Endothelial cell of umbilical vein (primary cell): Measurements from ENCODE around the gene ABCA6. TPM values are rescaled to one million over a fixed set of nuclear protein-coding genes. Genes with fewer than 3 reads are reported as not detected.

Experiments used
- BruUV-seq: library from RNA; stranded (reverse); fragments of 400-500 nt; replicated peaks from 2 replicates; lab custom pipeline; 2021; lab: Mats Ljungman, UMichigan
- CTCF ChIA-PET: fragments of 300-600, 350-600 bp; sonication (Branson Sonifier 250); formaldehyde crosslinking; loops from one replicate; lab custom pipeline; 2021; ENCODE audit warnings: antibody characterized with exemption, inconsistent platforms; lab: Charles Lee
- POLR2A ChIA-PET: fragments of 300-600, 350-600 bp; sonication (Branson Sonifier 250); formaldehyde crosslinking; loops from one replicate; lab custom pipeline; 2021; ENCODE audit warnings: antibody characterized with exemption, inconsistent platforms; lab: Charles Lee
- DNase-seq: peaks from one replicate; pipeline ENCODE4 v3.0.0-alpha.2; 2011; ENCODE audit warnings: low read depth, low spot score
- FAIRE-seq: peaks from 2 replicates; lab custom pipeline; 2011; peaks lifted over from hg19 to GRCh38; lab: Jason Lieb, UNC
- H2AFZ ChIP-seq: 2 replicates; pipeline ENCODE4 v1.6.0; 2012; ENCODE audit warnings: low read depth, low read length, control low read depth, inconsistent platforms
- H3K27ac ChIP-seq: 2 replicates; pipeline ENCODE4 v1.5.1; 2011; ENCODE audit warnings: low read depth, mild to moderate bottlenecking, control low read depth, low read length, moderate library complexity; ENCODE audit not compliant: insufficient read depth
- H3K27me3 ChIP-seq, 2 experiments: 2 replicates each; pipeline versions ENCODE4 v1.6.0 to v1.6.1; 2011; ENCODE audit warnings: low read length in 2 of 2, mixed read lengths in 1 of 2; ENCODE audit not compliant: control insufficient read depth in 2 of 2, insufficient read depth in 2 of 2
- H3K36me3 ChIP-seq, 2 experiments: 2 replicates in 1 of 2; 3 replicates in 1 of 2; pipeline ENCODE4 v1.5.1; 2011; ENCODE audit warnings: low read length in 2 of 2, mild to moderate bottlenecking in 1 of 2, moderate library complexity in 1 of 2; ENCODE audit not compliant: control insufficient read depth in 2 of 2, insufficient read depth in 2 of 2; ENCODE audit errors: extremely low read depth in 1 of 2
- H3K4me1 ChIP-seq: 3 replicates; pipeline ENCODE4 v1.5.1; 2011; ENCODE audit warnings: mild to moderate bottlenecking, low read length; ENCODE audit not compliant: control insufficient read depth, insufficient read depth; ENCODE audit errors: extremely low read depth
- H3K4me2 ChIP-seq: 2 replicates; pipeline ENCODE4 v1.6.1; 2011; ENCODE audit warnings: low read length, control low read depth, mixed read lengths; ENCODE audit not compliant: insufficient read depth
- H3K4me3 ChIP-seq, 3 experiments: fragments of 200-600 bp in 1 of 3; sonication (generic), shearing (Covaris generic) in 1 of 3; replicated peaks in 1 of 3; 2 replicates each; pipeline ENCODE4 v1.5.1; 2011 to 2016; ENCODE audit warnings: control low read depth in 3 of 3, low read length in 3 of 3, mild to moderate bottlenecking in 2 of 3, inconsistent platforms in 1 of 3, low read depth in 1 of 3, moderate library complexity in 1 of 3; ENCODE audit not compliant: insufficient read depth in 1 of 3
- H3K79me2 ChIP-seq: 2 replicates; pipeline ENCODE4 v1.6.0; 2012; ENCODE audit warnings: low read length, inconsistent platforms; ENCODE audit not compliant: control insufficient read depth, insufficient read depth
- H3K9ac ChIP-seq: replicated peaks from 2 replicates; pipeline ENCODE3; 2011; ENCODE audit warnings: low read length, control low read depth; ENCODE audit not compliant: insufficient read depth; ENCODE audit errors: extremely low read depth
- H3K9me1 ChIP-seq: replicated peaks from 3 replicates; pipeline ENCODE4 v1.6.0; 2011; ENCODE audit warnings: mild to moderate bottlenecking, low read length; ENCODE audit not compliant: control insufficient read depth, insufficient read depth; ENCODE audit errors: extremely low read depth
- H3K9me3 ChIP-seq: replicated peaks from 2 replicates; pipeline ENCODE4 v1.5.1; 2012; ENCODE audit warnings: low read length, inconsistent platforms; ENCODE audit not compliant: control insufficient read depth, insufficient read depth
- H4K20me1 ChIP-seq: replicated peaks from 2 replicates; pipeline ENCODE3; 2011; ENCODE audit warnings: mild to moderate bottlenecking, low read length; ENCODE audit not compliant: control insufficient read depth, insufficient read depth; ENCODE audit errors: extremely low read depth
- EZH2 ChIP-seq: IDR thresholded peaks from 2 replicates; pipeline ENCODE4 v1.6.1; 2012; ENCODE audit warnings: borderline replicate concordance, low read depth, mild to moderate bottlenecking, moderate library complexity, low read length, inconsistent platforms; ENCODE audit not compliant: severe bottlenecking
- FOS ChIP-seq: IDR thresholded peaks from 2 replicates; pipeline ENCODE4 v1.6.1; 2011; ENCODE audit warnings: mild to moderate bottlenecking, low read length, moderate library complexity, borderline replicate concordance; ENCODE audit not compliant: insufficient read depth
- GATA2 ChIP-seq: IDR thresholded peaks from 2 replicates; pipeline ENCODE4 v1.7.0; 2011; ENCODE audit warnings: low read depth, mild to moderate bottlenecking, moderate library complexity, mixed read lengths, low read length; ENCODE audit not compliant: insufficient read length, insufficient read depth
- JUN ChIP-seq: IDR thresholded peaks from 2 replicates; pipeline ENCODE4 v1.6.1; 2011; ENCODE audit warnings: borderline replicate concordance, low read depth; ENCODE audit not compliant: insufficient read length, insufficient read depth
- MYC ChIP-seq: IDR thresholded peaks from one replicate; pipeline ENCODE4 v1.6.1; 2011; ENCODE audit warnings: mild to moderate bottlenecking, low read depth, low read length
- POLR2A ChIP-seq: IDR thresholded peaks from 2 replicates; pipeline ENCODE4 v1.6.1; 2012; ENCODE audit warnings: low read depth, mild to moderate bottlenecking, control low read depth, low read length
- POLR2AphosphoS5 ChIP-seq: IDR thresholded peaks from 2 replicates; pipeline ENCODE4 v1.6.1; 2012; ENCODE audit warnings: low read depth, mild to moderate bottlenecking, control low read depth, low read length, moderate library complexity; ENCODE audit not compliant: insufficient read depth
- dilution Hi-C: fragments of 300-500 bp; cut with MboI; formaldehyde crosslinking; loops from one replicate; pipeline ENCODE4 v1.15.0; 2019; ENCODE audit warnings: low sequenced_read_pairs; ENCODE audit not compliant: extremely low pct_ligation_motif_present
- intact Hi-C: fragments of 100-400 bp; cut with micrococcal nuclease; formaldehyde crosslinking; loops from one replicate; pipeline ENCODE4 v1.10.0; 2022
- polyA plus RNA-seq, 4 experiments: library from polyadenylated mRNA; depleted of rRNA in 3 of 4; stranded (reverse) in 3 of 4; unstranded in 1 of 4; fragments of >200 nt; gene quantifications; 2 replicates each; pipeline versions ENCODE4 v1.2.1 to v1.2.3, GENCODE V29; 2011 to 2012; ENCODE audit warnings: missing spikeins in 1 of 4
- total RNA-seq: library from RNA; stranded (reverse); gene quantifications from 2 replicates; pipeline ENCODE4 v1.2.3, GENCODE V29; 2021
- TF ChIP-seq, protein P1 (sequence below): IDR thresholded peaks from 2 replicates; pipeline ENCODE4 v1.6.1; 2011; ENCODE audit not compliant: insufficient read depth, insufficient read length

Gene ABCA6
- total and polyA plus RNA-seq, 2 donors (not counting 3 experiments of a cell fraction or from before 2014, with no cell fraction given): 11.3 to 30.5 TPM

DNA sequence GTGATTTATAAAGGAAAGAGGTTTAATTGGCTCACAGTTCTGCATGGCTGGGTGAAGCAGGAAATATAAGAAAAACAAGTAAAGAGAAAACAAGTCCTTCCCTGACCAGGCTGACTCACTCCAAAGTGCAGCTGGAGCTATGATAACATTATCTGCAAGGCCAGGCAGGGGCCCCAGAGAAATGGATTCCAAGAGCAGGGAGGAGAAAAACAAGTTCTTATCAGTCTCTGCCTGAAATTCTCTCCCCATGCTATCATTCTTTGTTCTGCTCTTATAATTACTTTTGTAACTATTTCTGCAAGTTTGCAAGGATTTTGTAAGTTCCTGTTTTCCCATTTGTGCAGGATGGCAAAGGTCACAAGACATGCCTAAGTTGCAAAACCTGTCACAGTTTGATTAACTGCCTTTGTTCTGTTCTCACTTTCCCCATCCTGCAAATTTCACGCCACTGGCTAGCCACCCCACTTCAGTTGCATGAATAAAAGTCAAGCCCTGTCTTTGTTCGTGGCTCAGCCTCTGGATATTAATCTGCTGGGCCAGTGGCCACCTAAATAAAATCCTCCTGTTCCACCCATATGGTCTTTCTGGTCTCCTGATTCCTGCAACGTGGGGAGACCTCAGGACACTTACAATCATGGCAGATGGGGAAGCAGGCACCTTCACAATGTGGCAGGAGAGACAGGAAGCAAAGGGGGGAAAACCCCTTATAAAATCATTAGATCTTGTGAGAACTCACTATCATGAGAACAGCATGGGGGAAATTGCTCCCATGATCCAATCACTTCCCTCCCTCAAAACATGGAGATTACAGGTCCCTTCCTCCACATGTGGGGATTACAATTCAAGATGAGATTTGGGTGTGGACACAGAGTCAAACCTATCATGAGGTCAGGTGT, 94.1 kb downstream of the ABCA6 start:
- H3K4me1 ChIP-seq: peaks cover 35% of the 10 kb centered on the region
- no peaks in the 10 kb centered on the region for H4K20me1 ChIP-seq
- TSS peak; percentile 88 for BruUV-seq
- ChIA-PET POLR2A (no interaction called here), CTCF (interaction anchor here (1.0 to 1.1 kb wide), 3 partner anchors 8 to 253 kb away, joined by 3 to 4 read pairs (median 3); no protein-coding TSS in a partner anchor)
- peak overlapping the region; percentile 22 for H3K4me2 ChIP-seq
- H3K79me2 ChIP-seq: no peaks in the 10 kb centered on the region
- H3K36me3 ChIP-seq: peaks cover 0 to 3% of the 10 kb centered on the region in 2 experiments
- peak overlapping the region; percentile 69 for H3K9ac ChIP-seq
- peak overlapping the region; percentile 9 for H2AFZ ChIP-seq
- H3K27ac ChIP-seq: peak overlapping the region; percentile 95
- FAIRE-seq (peak; percentile 71), DNase-seq (peak; percentile 99)
- dilution Hi-C loops: no loop called here
- H3K4me3 ChIP-seq: no peak overlapping the region
- TF ChIP-seq EZH2: no peak
- no peak for TF ChIP-seq MYC
- TF ChIP-seq POLR2AphosphoS5: peak; percentile 66
- TF ChIP-seq GATA2: peak; percentile 98
- peak; percentile 77 for TF ChIP-seq POLR2A
- TF ChIP-seq, protein P1, sequence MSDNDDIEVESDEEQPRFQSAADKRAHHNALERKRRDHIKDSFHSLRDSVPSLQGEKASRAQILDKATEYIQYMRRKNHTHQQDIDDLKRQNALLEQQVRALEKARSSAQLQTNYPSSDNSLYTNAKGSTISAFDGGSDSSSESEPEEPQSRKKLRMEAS: no peak
- peak; percentile 91 for TF ChIP-seq JUN
- peak; percentile 95 for TF ChIP-seq FOS
- H3K27me3 ChIP-seq: no peaks in the 10 kb centered on the region
- no peaks in the 10 kb centered on the region for H3K9me3 ChIP-seq
- no peaks in the 10 kb centered on the region for H3K9me1 ChIP-seq
- intact Hi-C loops: loop anchor here (1.0 to 5.0 kb wide), 10 partner anchors 34 to 270 kb away; no protein-coding TSS in a partner anchor
